Testis (tissue), 2 donors: Measurements from ENCODE around the gene NUTM2D.
"Not testable (repeated sequence)": the region's sequence is repeated elsewhere in the genome, so short reads cannot be mapped to it uniquely, and the experiment has no call there.

ENCODE experiments used
- POLR2A ChIP-seq: fragments of 450-650 bp; IDR thresholded peaks from one replicate; pipeline ENCODE4 v1.6.1; 2017; ENCODE audit warnings: antibody characterized with exemption, mild to moderate bottlenecking, moderate library complexity
- TF ChIP-seq, protein P1 (sequence below), 3 experiments: fragments of 450-650 bp in 2 of 3; fragments of 200-600 bp in 1 of 3; sonication (generic) in 1 of 3; IDR thresholded peaks; one replicate each; pipeline ENCODE4 v1.5.1; 2016 to 2019; ENCODE audit warnings: antibody characterized with exemption in 3 of 3, mild to moderate bottlenecking in 2 of 3, moderate library complexity in 1 of 3

DNA sequence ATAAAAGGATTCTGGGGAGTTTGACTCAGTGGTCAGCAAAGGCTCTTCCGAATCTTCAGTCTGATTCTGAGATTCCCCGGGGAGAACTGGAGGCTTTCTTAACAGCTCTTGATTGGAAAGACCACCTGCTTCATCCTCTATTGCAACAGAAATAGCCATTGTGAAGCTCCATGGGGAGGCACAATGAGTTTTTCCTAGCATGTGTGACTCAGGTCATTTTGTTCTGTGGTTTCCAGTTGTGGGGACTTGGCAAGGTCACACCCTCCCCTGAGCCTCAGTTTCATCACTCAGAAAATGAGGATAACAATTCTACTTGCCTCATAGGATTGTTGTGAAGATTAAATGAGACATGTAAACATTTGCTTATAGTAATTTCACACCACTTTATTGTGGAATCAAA is 38.7 kb downstream of the NUTM2D start:
- TF ChIP-seq, protein P1, sequence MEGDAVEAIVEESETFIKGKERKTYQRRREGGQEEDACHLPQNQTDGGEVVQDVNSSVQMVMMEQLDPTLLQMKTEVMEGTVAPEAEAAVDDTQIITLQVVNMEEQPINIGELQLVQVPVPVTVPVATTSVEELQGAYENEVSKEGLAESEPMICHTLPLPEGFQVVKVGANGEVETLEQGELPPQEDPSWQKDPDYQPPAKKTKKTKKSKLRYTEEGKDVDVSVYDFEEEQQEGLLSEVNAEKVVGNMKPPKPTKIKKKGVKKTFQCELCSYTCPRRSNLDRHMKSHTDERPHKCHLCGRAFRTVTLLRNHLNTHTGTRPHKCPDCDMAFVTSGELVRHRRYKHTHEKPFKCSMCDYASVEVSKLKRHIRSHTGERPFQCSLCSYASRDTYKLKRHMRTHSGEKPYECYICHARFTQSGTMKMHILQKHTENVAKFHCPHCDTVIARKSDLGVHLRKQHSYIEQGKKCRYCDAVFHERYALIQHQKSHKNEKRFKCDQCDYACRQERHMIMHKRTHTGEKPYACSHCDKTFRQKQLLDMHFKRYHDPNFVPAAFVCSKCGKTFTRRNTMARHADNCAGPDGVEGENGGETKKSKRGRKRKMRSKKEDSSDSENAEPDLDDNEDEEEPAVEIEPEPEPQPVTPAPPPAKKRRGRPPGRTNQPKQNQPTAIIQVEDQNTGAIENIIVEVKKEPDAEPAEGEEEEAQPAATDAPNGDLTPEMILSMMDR (IDR thresholded peaks at IDR 0.05): not testable (repeated sequence)
- TF ChIP-seq POLR2A: not testable (repeated sequence)
